ENCODE results near the gene NOX5. TPM values are rescaled to one million over a fixed set of nuclear protein-coding genes. Genes with fewer than 3 reads are reported as not detected.

NOX5 gene
- total and polyA plus RNA-seq, 10 donors: 0.36 to 29.2 (median 13.5) TPM

DNA sequence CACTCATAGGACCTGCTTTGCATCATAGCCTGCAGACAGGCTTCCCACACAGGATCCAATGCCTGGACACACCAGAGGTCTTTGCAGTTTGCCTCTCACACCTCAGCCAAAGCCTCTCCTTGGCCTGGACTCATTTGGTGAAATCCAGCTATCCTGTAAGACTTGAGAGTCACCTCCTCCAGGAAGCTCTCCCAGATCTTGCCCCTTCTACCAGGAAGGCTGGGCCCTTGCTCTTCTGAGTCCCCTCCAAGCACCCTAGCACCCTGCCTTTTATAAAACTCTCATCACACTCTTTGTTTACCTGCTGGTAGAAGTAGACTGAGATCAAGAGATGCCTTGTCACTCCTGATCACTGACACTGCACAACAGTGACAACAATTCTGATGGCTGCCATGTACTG lies 79.1 kb downstream of the NOX5 start:
- H3K9me3 ChIP-seq: no peaks in the 10 kb centered on the region
- H3K36me3 ChIP-seq: no peaks in the 10 kb centered on the region
- no peak for DNase-seq
- H3K4me3 ChIP-seq: no peak overlapping the region
- intact Hi-C loops (cut with DNase I; ENCODE audit: low total_unique reads): no loop called here
- no peak overlapping the region for H3K27ac ChIP-seq
- no peaks in the 10 kb centered on the region for H3K4me1 ChIP-seq
- TF ChIP-seq POLR2AphosphoS5 (IDR thresholded peaks at IDR 0.05): no peak
- TF ChIP-seq, protein P1, sequence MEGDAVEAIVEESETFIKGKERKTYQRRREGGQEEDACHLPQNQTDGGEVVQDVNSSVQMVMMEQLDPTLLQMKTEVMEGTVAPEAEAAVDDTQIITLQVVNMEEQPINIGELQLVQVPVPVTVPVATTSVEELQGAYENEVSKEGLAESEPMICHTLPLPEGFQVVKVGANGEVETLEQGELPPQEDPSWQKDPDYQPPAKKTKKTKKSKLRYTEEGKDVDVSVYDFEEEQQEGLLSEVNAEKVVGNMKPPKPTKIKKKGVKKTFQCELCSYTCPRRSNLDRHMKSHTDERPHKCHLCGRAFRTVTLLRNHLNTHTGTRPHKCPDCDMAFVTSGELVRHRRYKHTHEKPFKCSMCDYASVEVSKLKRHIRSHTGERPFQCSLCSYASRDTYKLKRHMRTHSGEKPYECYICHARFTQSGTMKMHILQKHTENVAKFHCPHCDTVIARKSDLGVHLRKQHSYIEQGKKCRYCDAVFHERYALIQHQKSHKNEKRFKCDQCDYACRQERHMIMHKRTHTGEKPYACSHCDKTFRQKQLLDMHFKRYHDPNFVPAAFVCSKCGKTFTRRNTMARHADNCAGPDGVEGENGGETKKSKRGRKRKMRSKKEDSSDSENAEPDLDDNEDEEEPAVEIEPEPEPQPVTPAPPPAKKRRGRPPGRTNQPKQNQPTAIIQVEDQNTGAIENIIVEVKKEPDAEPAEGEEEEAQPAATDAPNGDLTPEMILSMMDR (IDR thresholded peaks at IDR 0.05 in 8 of 11, conservative IDR thresholded peaks at IDR 0.05 in 3 of 11): no peak
- no peaks in the 10 kb centered on the region for H3K27me3 ChIP-seq (replicated peaks in 1 of 7)

GRCh38 chr15:69094124-69094921 lies 79.8 kb downstream of the NOX5 start:
- H3K27ac ChIP-seq: no peak overlapping the region
- H3K36me3 ChIP-seq: no peaks in the 10 kb centered on the region
- no peaks in the 10 kb centered on the region for H3K27me3 ChIP-seq (replicated peaks in 1 of 7)
- TF ChIP-seq POLR2AphosphoS5 (IDR thresholded peaks at IDR 0.05): no peak
- no peak for TF ChIP-seq POLR2A (IDR thresholded peaks at IDR 0.05)
- TF ChIP-seq, protein P1 (IDR thresholded peaks at IDR 0.05 in 8 of 11, conservative IDR thresholded peaks at IDR 0.05 in 3 of 11): no peak
- H3K4me3 ChIP-seq: no peak overlapping the region
- H3K4me1 ChIP-seq: no peaks in the 10 kb centered on the region
- DNase-seq: no peak
- 67 to 80% (median 76%) methylated on average over 8 of the region's 8 CpGs for WGBS, 5 donors
- intact Hi-C loops (cut with DNase I; ENCODE audit: low total_unique reads): no loop called here
- no peaks in the 10 kb centered on the region for H3K9me3 ChIP-seq

- no peaks in the 10 kb centered on the region for H3K9me3 ChIP-seq
- no peaks in the 10 kb centered on the region for H3K4me1 ChIP-seq
- intact Hi-C loops (cut with DNase I; ENCODE audit: low total_unique reads): no loop called here
- no peak for DNase-seq
- H3K27me3 ChIP-seq (replicated peaks in 1 of 7): no peaks in the 10 kb centered on the region
- H3K4me3 ChIP-seq: no peak overlapping the region
- 83 to 100% (median 93%) methylated on average over 1 of the region's 1 CpG for WGBS, 5 donors
- no peak overlapping the region for H3K27ac ChIP-seq
- TF ChIP-seq POLR2AphosphoS5 (IDR thresholded peaks at IDR 0.05): no peak
- TF ChIP-seq, protein P1 (IDR thresholded peaks at IDR 0.05 in 8 of 11, conservative IDR thresholded peaks at IDR 0.05 in 3 of 11): no peak
- no peaks in the 10 kb centered on the region for H3K36me3 ChIP-seq
Observed at GRCh38 chr15:69095274-69095673, 80.8 kb downstream of the NOX5 start.

- H3K9me3 ChIP-seq: no peaks in the 10 kb centered on the region
- no peaks in the 10 kb centered on the region for H3K4me1 ChIP-seq
- H3K4me3 ChIP-seq: no peak overlapping the region
- no peaks in the 10 kb centered on the region for H3K27me3 ChIP-seq (replicated peaks in 1 of 7)
- no peak for DNase-seq
- intact Hi-C loops (cut with DNase I; ENCODE audit: low total_unique reads): no loop called here
- no peaks in the 10 kb centered on the region for H3K36me3 ChIP-seq
- 61 to 88% (median 70%) methylated on average over 2 of the region's 2 CpGs for WGBS, 5 donors
- no peak overlapping the region for H3K27ac ChIP-seq
- TF ChIP-seq POLR2A (IDR thresholded peaks at IDR 0.05) (no peak), POLR2AphosphoS5 (IDR thresholded peaks at IDR 0.05) (no peak)
Observed at GRCh38 chr15:69096196-69096595, 81.7 kb downstream of the NOX5 start.
